Measurements from ENCODE around the gene RHOA.

Gene RHOA

GRCh38 chr3:49411968-49412631, at the start of gene RHOA, which contains the start of gene TCTA:
TSS of gene RHOA (minus strand) at chr3:49411976. CDS start at chr3:49375589, 36,387 bp downstream.
TSS of gene TCTA (plus strand) at chr3:49412423. CDS start at chr3:49412427, 4 bp downstream.
- DNase-seq (ENCODE audit: low spot score): peak; percentile 100

- no peak for DNase-seq (ENCODE audit: low spot score)
Observed at GRCh38 chr3:49460956-49461355, 49.2 kb upstream of the RHOA start.

GRCh38 chr3:49460188-49460890, 48.6 kb upstream of the RHOA start:
- no peak for DNase-seq (ENCODE audit: low spot score)

GRCh38 chr3:49456466-49456865, 44.7 kb upstream of the RHOA start:
- DNase-seq (ENCODE audit: low spot score): no peak

GRCh38 chr3:49454898-49455681, 43.3 kb upstream of the RHOA start:
- no peak for DNase-seq (ENCODE audit: low spot score)

GRCh38 chr3:49454458-49454857, 42.7 kb upstream of the RHOA start:
- no peak for DNase-seq (ENCODE audit: low spot score)

GRCh38 chr3:49453621-49454020, 41.8 kb upstream of the RHOA start:
- DNase-seq (ENCODE audit: low spot score): no peak

GRCh38 chr3:49445391-49445790, 33.6 kb upstream of the RHOA start:
- no peak for DNase-seq (ENCODE audit: low spot score)

- DNase-seq (ENCODE audit: low spot score): no peak
Observed at GRCh38 chr3:49434731-49435130, 23.0 kb upstream of the RHOA start.

GRCh38 chr3:49428752-49429080, 16.9 kb upstream of the RHOA start:
- no peak for DNase-seq (ENCODE audit: low spot score)

GRCh38 chr3:49427586-49427985, 15.8 kb upstream of the RHOA start:
- DNase-seq (ENCODE audit: low spot score): no peak

- DNase-seq (ENCODE audit: low spot score): no peak
Observed at GRCh38 chr3:49424816-49425215, 13.0 kb upstream of the RHOA start.

GRCh38 chr3:49422379-49423248, 10.8 kb upstream of the RHOA start, which contains the start of gene AMT:
TSS of gene AMT (minus strand) at chr3:49422473. CDS start at chr3:49422450, 23 bp downstream.
- no peak for DNase-seq (ENCODE audit: low spot score)

GRCh38 chr3:49421890-49422378, 10.2 kb upstream of the RHOA start:
- DNase-seq (ENCODE audit: low spot score): no peak

GRCh38 chr3:49417516-49418120, 5.8 kb upstream of the RHOA start:
- DNase-seq (ENCODE audit: low spot score): no peak

- DNase-seq (ENCODE audit: low spot score): no peak
Observed at GRCh38 chr3:49416867-49417266, 5.1 kb upstream of the RHOA start.

- peak; percentile 61 for DNase-seq (ENCODE audit: low spot score)
Observed at GRCh38 chr3:49415931-49416601, 4.3 kb upstream of the RHOA start.

- no peak for DNase-seq (ENCODE audit: low spot score)
Observed at GRCh38 chr3:49414753-49415152, 3.0 kb upstream of the RHOA start.

- DNase-seq (ENCODE audit: low spot score): no peak
Observed at GRCh38 chr3:49413338-49413734, 1.6 kb upstream of the RHOA start.

GRCh38 chr3:49412632-49413337, 1.0 kb upstream of the RHOA start:
- DNase-seq (ENCODE audit: low spot score): no peak
